Left cardiac atrium (tissue), 4 donors: ENCODE data around the gene RNF111. TPM values are rescaled to one million over a fixed set of nuclear protein-coding genes. Genes with fewer than 3 reads are reported as not detected.

ENCODE experiments used
- ATAC-seq, 2 donors: fragments of 200-7000 bp; cut with Tn5 transposase; one replicate each; pipeline ENCODE4 v1.9.1; 2020; ENCODE audit warnings: mild to moderate bottlenecking in 2 of 2, moderate library complexity in 2 of 2
- DNase-seq: peaks from one replicate; pipeline ENCODE4 v3.0.0-alpha.2; 2020
- intact Hi-C, 2 donors: fragments of 100-400 bp; cut with DNase I; formaldehyde crosslinking; loops; one replicate each; pipeline versions ENCODE4 v1.14.1 to v1.15.1; 2022 to 2023
- long read RNA-seq: library from polyadenylated mRNA; unstranded; transcript quantifications from one replicate; pipeline ENCODE4 v2.0.0, GENCODE V29; 2021
- total RNA-seq, 2 donors: library from RNA; stranded (reverse); fragmentation: NEBNext Ultra II Directional; extraction: Animal tissue kit (Norgen Biotek cat#: 25700); gene quantifications; one replicate each; pipeline ENCODE4 v1.2.1, GENCODE V29; 2021
- donor health status: DM: no; HTN: yes; CAD: no.
- donor health status: DM: no; HTN: yes; CAD: no; lungs with severe emphysema.
- donor health status: DM: yes; HTN: yes; CAD: no.
- donor health status: Dilated cardiomyopathy.

Gene RNF111
- total RNA-seq: 10 to 100 TPM; 16.7 to 24.7 TPM
- long read RNA-seq, partial matches to known transcripts: 3 of 4 reads
- long read RNA-seq, other reads (novel, unspliced or antisense): 1 of 4 reads

DNA sequence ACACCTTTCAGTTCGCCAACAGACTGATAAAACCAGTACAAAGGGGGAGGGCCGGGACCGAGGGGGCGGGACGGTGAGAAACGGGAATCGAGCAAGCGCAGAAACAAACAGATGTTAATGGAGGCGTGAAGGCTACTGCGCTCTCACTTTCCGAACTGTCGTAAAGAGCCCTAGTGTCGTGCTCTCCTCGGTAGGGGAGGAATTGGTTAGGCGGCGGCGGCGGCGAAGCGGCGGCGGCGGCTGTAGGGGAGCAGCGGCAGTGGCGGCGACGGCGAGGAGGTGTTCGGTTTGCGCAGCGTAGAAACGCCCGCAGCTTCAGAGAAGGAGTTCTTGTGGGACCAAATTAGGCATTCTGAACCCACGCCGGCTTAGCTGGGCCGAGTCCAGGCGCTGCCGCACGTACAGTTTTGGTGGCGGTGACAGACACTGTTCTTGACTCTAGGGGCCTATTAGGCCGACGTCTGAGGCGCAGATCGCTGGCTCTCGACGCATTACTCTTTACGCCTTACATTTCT lies at the start of gene RNF111:
TSS of gene RNF111 (plus strand) at position 173 of the 515 bp plus-strand sequence. CDS start 43,160 bp downstream, outside the sequence.
- ATAC-seq (peak; percentile 98), DNase-seq (peak; percentile 91)
- intact Hi-C loops: loop anchor here in 1 of 2 donors (10.0 kb wide), 1 partner anchor 507 kb away; no protein-coding TSS in a partner anchor

DNA sequence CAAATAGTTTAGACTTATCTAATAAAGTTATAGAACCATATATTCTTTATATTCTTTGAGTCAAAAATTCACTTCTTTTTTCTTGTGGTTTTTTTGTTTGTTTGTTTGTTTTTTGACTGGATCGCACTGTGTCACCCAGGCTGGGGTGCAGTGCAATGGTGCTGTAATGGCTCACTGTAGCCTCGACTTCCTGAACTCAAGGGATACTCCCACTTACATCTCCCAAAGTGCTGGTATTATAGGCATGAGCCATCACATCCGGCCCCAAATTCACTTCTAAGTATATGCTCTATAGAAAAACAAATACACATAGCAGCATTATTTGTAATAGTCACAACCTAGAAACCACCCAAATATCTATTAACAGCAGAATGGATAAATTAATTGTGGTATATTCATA lies 40.3 kb upstream of the RNF111 start:
- no peak for ATAC-seq
- DNase-seq: no peak
- intact Hi-C loops: no loop called here

DNA sequence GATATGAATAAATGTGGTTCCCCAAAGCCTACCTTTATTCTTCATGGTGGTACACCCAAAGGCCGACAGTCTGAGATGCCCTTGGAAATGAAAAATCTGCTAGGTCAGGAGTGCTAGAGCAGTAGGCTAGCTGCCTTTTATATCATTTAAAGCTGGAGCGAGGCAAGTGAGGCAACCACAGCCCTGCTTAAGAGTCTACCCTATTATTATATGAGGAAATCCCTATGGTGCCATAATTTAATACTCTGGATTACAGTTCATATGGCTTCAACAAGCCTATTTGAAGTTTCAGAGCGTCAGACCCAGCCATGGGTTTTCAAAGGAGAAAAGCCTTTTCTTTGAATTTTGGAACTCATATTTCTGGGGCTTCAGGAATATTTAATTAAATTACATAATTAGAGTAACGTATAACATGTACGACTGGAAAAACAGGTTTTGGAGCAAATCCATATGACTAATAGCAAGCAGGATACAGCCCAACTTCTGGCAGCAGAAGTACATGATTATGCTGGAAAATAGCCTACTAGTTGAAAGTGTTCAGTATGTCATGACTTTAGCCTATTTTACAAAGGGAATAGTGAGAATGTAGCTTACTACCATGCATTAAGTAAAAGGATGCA lies 36.0 kb upstream of the RNF111 start:
- DNase-seq (no peak), ATAC-seq (peak; percentile 53 to 78)
- intact Hi-C loops: no loop called here

DNA sequence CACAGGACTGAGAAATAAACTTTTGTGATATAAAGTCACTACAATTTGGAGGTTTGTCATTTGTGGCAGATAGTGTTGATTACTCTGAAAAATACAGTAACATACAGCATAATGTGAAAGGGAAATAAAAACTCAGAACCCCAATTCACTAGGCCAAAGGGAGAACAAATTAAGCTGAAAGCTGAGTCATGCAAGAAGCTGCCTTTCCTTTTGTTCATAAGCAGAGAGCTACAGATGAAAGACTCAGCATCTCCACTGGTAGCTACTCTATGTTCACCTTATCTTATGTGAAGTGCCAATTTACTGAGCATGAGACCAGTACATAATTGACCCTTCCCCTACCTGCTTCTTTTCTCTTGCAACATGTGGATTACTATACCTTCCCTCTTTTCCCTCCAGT lies 34.7 kb upstream of the RNF111 start:
- DNase-seq (no peak), ATAC-seq (peak in 1 of 2 donors; percentile 24)
- intact Hi-C loops: no loop called here

DNA sequence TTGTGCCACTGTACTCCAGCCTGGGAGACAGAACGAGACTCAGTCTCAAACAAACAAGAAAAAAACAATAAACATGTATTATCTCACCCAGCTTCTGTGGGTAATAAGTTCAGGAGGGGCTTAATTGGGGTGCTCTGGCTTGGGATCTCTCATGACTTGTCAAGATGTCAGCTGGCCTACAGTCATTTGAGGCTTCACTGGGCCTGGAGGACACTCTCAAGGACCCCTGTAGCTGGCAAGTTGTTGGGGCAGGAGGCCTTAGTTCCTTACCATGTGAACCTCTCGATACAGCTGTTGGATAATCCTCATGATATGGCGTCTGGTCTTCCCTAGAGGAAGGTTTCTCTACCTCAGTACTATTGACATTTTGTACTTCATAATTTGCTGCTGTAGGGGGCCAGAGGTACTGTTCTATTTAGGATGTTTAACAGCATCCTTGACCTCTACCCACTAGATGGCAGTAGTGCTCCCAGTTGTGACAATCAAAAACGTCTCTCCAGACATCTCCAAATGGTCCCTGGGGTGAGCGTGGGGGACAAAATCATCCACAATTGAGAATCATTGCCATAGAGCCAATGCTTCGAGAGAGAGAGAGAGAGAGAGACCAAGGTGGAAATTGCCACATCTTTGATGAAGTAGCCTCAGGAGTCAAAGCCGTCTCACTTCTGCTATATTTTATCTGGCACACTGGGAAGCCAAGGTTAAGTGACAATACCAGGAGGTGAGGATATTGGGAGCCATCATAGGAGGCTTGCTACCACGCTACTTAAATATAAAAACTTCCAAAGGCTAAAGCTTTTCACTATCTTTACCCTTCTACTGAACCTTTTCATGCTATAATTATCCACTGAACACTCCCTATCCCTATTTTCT lies 30.1 kb upstream of the RNF111 start:
- DNase-seq: peak; percentile 29
- peak; percentile 34 to 72 for ATAC-seq
- intact Hi-C loops: no loop called here

DNA sequence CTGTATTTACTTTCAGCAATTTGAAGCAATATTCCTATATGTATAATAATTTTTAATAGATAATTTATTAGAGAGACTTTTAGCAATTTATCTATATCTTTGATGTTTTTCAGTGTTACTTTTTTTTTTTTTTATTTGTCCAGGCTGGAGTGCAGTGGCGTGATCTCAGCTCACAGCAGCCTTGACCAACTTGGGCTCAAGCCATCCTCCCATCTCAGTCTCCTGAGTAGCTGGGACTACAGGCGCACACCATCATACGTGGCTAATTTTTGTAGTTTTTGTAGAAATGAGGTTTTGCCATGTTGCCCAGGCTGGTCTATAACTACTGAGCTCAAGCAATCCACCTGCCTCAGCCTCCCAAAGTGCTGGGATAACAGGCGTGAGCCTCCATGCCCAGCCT lies 28.7 kb upstream of the RNF111 start:
- ATAC-seq (no peak), DNase-seq (no peak)
- intact Hi-C loops: no loop called here

DNA sequence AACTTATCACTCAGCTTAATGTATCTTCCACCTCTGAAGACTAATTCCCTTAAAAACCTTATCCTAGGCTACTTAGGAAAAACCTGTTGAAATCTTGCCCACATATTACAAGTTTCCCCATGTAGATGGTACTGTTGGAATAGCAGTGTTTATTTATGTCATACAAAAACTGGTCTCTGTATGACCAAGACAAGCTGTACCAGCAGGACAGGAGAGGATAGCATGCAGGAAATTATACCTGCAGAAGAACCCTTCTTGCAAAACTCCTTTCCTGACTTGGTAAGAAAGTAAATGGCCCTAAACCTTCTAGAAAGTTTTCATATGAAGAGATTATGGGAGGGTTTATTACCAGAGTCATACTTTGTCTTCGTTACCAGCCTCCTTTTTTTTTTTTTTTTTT lies 25.3 kb upstream of the RNF111 start:
- no peak for DNase-seq
- intact Hi-C loops: no loop called here
- no peak for ATAC-seq

DNA sequence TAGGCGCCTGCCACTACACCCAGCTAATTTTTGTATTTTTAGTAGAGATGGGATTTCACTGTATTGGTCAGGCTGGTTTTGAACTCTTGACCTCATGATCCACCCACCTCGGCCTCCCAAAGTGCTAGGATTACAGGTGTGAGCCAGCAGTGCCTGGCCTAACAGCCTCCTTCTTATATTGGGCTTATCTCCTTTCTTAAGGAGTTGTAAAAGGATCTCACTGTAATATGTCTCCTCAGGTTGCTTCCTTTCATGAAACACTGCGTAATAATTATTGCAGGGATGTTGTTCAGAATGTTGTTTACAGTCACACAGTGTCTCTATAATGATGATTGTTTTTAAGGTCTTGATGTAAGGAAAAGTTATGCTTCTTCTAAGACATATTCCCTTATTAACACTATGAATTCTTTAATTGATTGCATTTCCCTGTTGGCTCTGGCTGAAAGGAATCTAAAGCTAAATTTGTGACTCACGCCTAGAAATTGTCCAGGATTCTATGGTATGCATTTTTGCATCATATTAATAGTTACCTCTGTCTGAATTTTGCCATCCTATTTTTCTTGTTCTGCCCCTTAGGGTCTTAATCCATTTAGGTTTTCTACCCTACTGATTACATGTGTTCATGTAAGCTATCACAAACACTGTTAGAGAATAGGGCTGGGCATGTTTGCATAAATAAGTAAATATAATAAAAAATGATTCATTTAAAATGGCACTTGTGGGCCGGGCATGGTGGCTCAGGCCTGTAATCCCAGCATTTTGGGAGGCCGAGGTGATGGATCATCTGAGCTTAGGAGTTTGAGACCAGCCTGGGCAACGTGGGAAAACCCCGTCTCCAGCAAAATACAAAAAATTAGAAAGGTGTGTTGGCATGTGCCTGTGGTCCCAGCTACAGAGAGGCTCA lies 24.5 kb upstream of the RNF111 start:
- ATAC-seq: no peak
- intact Hi-C loops: no loop called here
- DNase-seq: no peak

DNA sequence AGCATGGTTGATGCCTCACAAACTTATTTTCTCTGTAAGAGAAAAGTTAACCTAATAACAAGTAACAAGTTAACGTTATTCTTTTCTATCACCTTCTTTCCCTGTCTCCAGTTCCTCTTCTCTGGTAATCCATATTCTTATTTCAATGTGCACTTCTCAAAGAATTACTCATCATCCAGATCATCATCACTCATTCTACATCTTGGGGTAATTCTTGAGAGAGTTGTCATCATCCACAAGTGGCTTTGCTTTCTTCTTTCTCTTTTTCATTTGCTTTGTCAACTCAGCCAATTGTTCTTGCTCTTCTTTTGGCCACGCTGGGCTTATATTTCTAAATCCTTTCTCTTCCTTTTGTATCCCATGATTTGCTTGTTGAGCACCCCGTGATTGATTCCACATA lies 20.8 kb upstream of the RNF111 start:
- intact Hi-C loops: no loop called here
- DNase-seq (no peak), ATAC-seq (no peak)

DNA sequence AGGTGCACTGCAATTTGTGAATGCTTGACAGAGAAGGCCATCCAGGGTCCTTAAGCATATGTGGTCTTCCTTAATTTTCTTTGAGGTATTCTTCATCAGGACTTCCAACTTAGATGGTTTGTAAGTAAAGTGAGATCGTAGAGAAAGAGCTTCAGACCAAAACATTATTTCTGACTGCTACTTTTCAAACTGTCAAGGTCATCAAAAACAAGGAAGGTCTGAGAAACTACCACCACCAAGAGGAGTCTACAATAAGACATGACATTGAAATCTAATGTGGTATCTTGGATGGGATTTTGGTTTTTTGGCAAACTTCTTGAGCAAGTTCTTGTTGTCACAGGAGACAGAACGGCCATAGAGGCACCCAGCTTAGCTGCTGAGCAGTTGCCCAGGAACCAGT lies 20.0 kb upstream of the RNF111 start:
- no peak for DNase-seq
- no peak for ATAC-seq
- intact Hi-C loops: no loop called here

DNA sequence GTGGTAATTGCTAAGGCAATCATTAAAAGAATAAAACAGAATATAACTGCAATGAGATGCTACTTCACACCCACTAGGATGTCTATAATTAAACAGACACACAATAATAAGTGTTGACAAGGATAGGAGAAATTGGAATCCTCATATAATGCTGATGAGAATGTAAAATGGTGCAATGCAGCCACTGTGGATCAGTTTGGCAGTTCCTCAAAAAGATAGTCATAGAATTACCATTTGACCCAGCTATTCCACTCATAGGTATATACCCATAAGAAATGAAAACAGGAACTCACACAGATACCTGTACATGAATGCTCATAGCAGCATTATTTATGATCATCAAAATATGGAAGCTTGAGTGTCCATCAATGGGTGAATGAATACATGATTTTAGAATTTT lies 9.6 kb upstream of the RNF111 start:
- no peak for ATAC-seq

DNA sequence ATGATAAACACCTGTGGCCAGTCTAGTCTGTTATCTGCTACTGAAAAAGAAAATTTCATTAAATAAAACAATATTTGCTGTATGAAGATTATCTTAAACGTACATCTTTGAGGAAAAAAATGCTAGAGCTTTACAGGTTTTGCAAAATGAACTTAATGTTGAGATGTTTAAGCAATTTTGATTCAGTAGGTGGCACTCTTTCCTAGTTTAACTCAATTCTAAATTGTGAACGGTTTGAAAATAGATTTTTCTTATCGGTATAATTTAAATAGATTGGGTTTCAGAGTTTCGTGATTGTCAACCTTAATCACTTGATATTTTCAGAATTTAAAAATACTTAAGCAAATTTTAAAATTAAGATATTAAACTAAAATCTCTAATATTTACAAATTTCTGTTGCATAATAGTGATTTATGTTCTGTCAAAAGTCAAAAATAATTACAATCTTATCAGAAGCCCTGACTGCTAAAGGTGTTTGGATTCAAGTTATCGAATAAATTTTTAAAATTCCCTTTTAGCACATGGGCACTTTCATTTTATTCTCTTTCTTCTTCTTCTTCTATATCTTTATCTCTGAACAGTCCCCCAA lies 7.0 kb upstream of the RNF111 start:
- ATAC-seq (no peak), DNase-seq (no peak)
- intact Hi-C loops: loop anchor here (5.0 to 10.0 kb wide), 2 partner anchors 512 to 514 kb away; no protein-coding TSS in a partner anchor

More for the DNA sequence above, 9.6 kb upstream of the RNF111 start:
- no peak for DNase-seq
- intact Hi-C loops: no loop called here

DNA sequence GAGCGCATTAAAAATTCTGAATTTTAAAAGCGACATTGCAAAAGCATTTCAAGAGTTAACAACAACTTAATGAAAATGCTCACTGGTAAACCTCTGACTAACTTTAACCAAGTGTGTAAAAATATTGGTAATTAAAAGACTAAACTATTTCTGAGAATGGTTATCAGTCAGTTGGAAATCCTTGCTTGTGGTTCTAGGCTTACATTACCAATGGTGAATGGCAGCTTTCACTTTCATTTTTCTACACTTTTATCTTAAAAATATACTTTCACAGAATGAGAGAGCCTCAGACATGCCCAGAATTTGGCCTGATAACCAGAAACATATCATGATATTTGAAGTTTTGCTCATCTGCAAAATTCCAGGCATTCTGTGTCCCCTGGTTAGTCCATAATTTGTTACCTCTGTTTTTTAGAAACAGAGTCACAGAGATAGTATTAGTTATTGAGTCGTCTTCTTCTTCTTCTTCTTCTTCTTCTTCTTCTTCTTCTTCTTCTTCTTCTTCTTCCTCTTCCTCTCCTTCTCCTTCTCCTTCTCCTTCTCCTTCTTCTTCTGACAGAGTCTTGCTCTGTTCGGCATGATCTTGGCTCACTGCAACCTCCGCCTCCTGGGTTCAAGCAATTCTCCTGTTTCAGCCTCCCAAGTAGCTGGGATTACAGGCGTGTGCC lies 5.5 kb upstream of the RNF111 start:
- no peak for DNase-seq
- intact Hi-C loops: loop anchor here (5.0 to 10.0 kb wide), 2 partner anchors 510 to 513 kb away; no protein-coding TSS in a partner anchor
- no peak for ATAC-seq

DNA sequence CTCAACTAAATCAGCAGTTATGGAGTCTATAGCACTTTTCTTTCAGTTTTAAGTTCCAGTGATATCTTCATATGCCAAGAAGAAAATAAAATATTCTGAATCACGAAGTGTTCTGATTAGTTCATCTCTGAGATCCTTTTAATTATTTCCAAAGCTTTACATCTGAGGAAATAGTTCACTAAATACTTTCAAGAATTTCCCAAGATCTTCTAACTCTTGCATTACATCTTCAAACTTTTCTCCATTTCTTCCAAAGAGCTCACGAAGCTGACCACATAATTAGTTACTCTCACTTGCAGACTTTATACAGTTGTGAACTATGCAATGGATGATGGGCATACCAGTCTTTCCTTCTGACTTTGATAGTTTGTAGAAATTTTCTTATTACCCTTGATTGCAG lies 4.2 kb upstream of the RNF111 start:
- ATAC-seq (no peak), DNase-seq (no peak)
- intact Hi-C loops: loop anchor here (5.0 to 10.0 kb wide), 2 partner anchors 509 to 512 kb away; no protein-coding TSS in a partner anchor

DNA sequence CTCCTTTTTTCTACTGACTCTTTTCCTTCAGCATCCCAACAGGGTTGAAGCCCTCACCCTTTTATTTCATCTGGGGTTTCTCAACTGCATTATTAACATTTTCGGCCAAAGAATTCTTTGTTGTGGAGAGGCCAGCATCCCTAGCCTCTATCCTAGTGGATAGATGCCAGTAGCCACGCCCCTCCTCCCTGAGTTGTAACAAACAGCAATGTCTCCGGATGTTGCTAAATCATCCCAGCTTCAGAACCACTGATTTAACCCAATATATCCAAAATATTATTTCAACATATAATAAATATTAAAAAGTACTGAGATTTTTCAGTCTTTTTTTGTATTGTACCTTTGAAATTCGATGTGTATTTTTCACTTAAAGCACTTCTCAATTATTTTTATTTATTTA lies 2.0 kb upstream of the RNF111 start:
- DNase-seq (peak; percentile 67), ATAC-seq (no peak)
- intact Hi-C loops: loop anchor here in 1 of 2 donors (10.0 kb wide), 1 partner anchor 509 kb away; no protein-coding TSS in a partner anchor

DNA sequence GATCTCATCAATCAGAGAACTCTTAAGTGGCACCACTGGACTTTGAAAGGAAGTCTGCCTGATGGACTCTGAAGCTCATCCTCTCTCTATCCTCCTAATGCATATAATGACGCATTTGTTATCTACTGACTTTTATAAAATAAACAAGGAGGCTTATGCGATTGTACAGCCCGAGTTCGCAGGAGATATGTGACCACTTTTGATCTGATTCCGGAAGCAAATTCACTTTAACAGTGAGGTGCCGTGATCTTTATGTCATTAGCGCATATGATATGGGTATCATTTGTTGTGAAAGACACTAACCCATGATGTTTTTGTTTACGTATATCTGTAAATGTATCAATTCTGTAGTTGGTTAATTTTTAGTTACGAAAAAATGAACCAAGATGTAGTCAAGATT lies 427 bp upstream of the RNF111 start:
- ATAC-seq (no peak), DNase-seq (no peak)
- intact Hi-C loops: loop anchor here in 1 of 2 donors (10.0 kb wide), 1 partner anchor 508 kb away; no protein-coding TSS in a partner anchor

DNA sequence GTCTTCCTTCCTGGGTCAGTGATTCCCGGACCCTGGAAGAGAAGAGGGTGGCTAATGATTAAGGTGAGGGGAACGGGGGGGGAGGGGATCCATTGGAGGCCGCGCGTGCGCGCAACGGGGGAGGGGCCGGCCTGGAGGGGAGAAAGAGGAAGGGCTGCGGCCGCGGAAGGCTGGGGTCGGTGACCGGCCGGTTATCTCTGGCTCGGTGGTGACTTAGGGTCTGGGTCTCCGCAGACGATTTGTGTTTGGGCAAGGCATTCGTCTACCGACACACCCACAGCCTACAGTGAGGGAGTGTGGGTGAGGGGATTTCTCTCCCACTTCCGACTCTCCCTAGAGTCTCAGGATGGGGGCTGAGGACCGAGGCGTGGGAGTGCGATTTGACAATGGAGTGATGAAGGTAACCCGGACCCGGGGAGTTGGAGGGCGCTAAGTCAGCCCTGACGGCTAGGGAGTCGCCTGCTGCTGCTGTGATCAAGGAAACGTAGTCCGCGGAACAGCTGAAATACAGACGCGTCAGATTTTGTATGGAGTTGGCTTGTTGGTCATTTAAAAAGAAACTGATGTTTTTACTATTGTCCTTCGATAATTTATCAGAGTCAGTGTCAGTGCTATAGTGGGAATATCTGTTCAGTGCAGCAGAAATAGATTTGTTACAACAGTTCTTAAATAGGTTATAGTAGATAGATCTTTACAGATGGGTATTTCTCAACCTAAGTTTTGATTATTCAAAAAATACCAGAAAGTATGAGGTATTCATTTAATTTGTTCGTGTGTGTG lies 733 bp downstream of the RNF111 start:
- intact Hi-C loops: loop anchor here in 1 of 2 donors (10.0 kb wide), 1 partner anchor 507 kb away; no protein-coding TSS in a partner anchor
- DNase-seq (peak; percentile 80), ATAC-seq (peak; percentile 86 to 92)
